Measurements from ENCODE around the gene OR13A1. TPM values are rescaled to one million over a fixed set of nuclear protein-coding genes. Genes with fewer than 3 reads are reported as not detected.
"Not testable (repeated sequence)": the region's sequence is repeated elsewhere in the genome, so short reads cannot be mapped to it uniquely, and the experiment has no call there.

Gene OR13A1
- total RNA-seq, 1 donor from 2014 or later: not detected

- H3K9me3 Mint-ChIP-seq (ENCODE audit: unreplicated experiment): peaks cover 9% of the 10 kb centered on the region
- no peak overlapping the region for H3K27ac Mint-ChIP-seq (ENCODE audit: unreplicated experiment)
- no peak overlapping the region for H3K4me3 Mint-ChIP-seq (ENCODE audit: unreplicated experiment)
- H3K4me1 Mint-ChIP-seq (ENCODE audit: unreplicated experiment): no peaks in the 10 kb centered on the region
- H3K27me3 Mint-ChIP-seq (ENCODE audit: unreplicated experiment): peaks cover 6% of the 10 kb centered on the region
- H3K36me3 Mint-ChIP-seq (ENCODE audit: unreplicated experiment): no peaks in the 10 kb centered on the region
- no peak for DNase-seq (ENCODE audit: extremely low spot score, unreplicated experiment)
- TF ChIP-seq CTCF (IDR thresholded peaks at IDR 0.05): no peak
Measured at GRCh38 chr10:45313264-45313873, 2.0 kb downstream of the OR13A1 start.

- no peaks in the 10 kb centered on the region for H3K4me1 Mint-ChIP-seq (ENCODE audit: unreplicated experiment)
- H3K9me3 Mint-ChIP-seq (ENCODE audit: unreplicated experiment): peaks cover 6% of the 10 kb centered on the region
- DNase-seq (ENCODE audit: extremely low spot score, unreplicated experiment): no peak
- H3K27ac Mint-ChIP-seq (ENCODE audit: unreplicated experiment): no peak overlapping the region
- TF ChIP-seq CTCF (IDR thresholded peaks at IDR 0.05): no peak
- no peaks in the 10 kb centered on the region for H3K36me3 Mint-ChIP-seq (ENCODE audit: unreplicated experiment)
- no peak overlapping the region for H3K4me3 Mint-ChIP-seq (ENCODE audit: unreplicated experiment)
- peaks cover 6% of the 10 kb centered on the region for H3K27me3 Mint-ChIP-seq (ENCODE audit: unreplicated experiment)
Measured at GRCh38 chr10:45308707-45309106, 6.7 kb downstream of the OR13A1 start.

- Mint-ChIP-seq H3K4me1 (ENCODE audit: unreplicated experiment) (no peaks in the 10 kb centered on the region), H3K4me3 (ENCODE audit: unreplicated experiment) (no peak overlapping the region), H3K36me3 (ENCODE audit: unreplicated experiment) (no peaks in the 10 kb centered on the region), H3K27me3 (ENCODE audit: unreplicated experiment) (no peaks in the 10 kb centered on the region), H3K9me3 (ENCODE audit: unreplicated experiment) (no peaks in the 10 kb centered on the region), H3K27ac (ENCODE audit: unreplicated experiment) (no peak overlapping the region)
- no peak for DNase-seq (ENCODE audit: extremely low spot score, unreplicated experiment)
- no peak for TF ChIP-seq CTCF (IDR thresholded peaks at IDR 0.05)
Measured at GRCh38 chr10:45302573-45302972, 12.8 kb downstream of the OR13A1 start.

GRCh38 chr10:45298341-45298955, 17.0 kb downstream of the OR13A1 start:
- not testable (repeated sequence) for H3K36me3 Mint-ChIP-seq (ENCODE audit: unreplicated experiment); H3K9me3 Mint-ChIP-seq (ENCODE audit: unreplicated experiment); DNase-seq (ENCODE audit: extremely low spot score, unreplicated experiment); H3K4me3 Mint-ChIP-seq (ENCODE audit: unreplicated experiment); H3K4me1 Mint-ChIP-seq (ENCODE audit: unreplicated experiment); H3K27ac Mint-ChIP-seq (ENCODE audit: unreplicated experiment); H3K27me3 Mint-ChIP-seq (ENCODE audit: unreplicated experiment)

GRCh38 chr10:45294681-45295080, 20.7 kb downstream of the OR13A1 start:
- Mint-ChIP-seq H3K9me3 (ENCODE audit: unreplicated experiment) (no peaks in the 10 kb centered on the region), H3K27me3 (ENCODE audit: unreplicated experiment) (no peaks in the 10 kb centered on the region), H3K4me3 (ENCODE audit: unreplicated experiment) (no peak overlapping the region), H3K27ac (ENCODE audit: unreplicated experiment) (no peak overlapping the region), H3K36me3 (ENCODE audit: unreplicated experiment) (no peaks in the 10 kb centered on the region), H3K4me1 (ENCODE audit: unreplicated experiment) (no peaks in the 10 kb centered on the region)
- TF ChIP-seq CTCF (IDR thresholded peaks at IDR 0.05): no peak
- no peak for DNase-seq (ENCODE audit: extremely low spot score, unreplicated experiment)
